CD4-positive, CD25-positive, alpha-beta regulatory T cell (primary cell): ENCODE data around the gene EXOC7. TPM values are rescaled to one million over a fixed set of nuclear protein-coding genes. Genes with fewer than 3 reads are reported as not detected.
A peak's percentile ranks its signal among the peaks of the same experiment; 100 is the strongest.

ENCODE experiments used
- ATAC-seq, 2 donors: fragments of 150-1000 bp; cut with Tn5 transposase; one replicate each; pipeline ENCODE4 v1.10.0; 2021; ENCODE audit warnings: low read depth in 2 of 2, moderate number of reproducible peaks in 2 of 2, moderate library complexity in 1 of 2
- DNase-seq, 3 donors: peaks; one replicate each; pipeline versions ENCODE4 v3.0.0 to v3.0.0-alpha.2; 2012 to 2022; ENCODE audit warnings: mixed read lengths in 1 of 3
- H3K27ac ChIP-seq: one replicate; pipeline ENCODE4 v1.7.0; 2013; ENCODE audit warnings: mild to moderate bottlenecking, low read length; ENCODE audit not compliant: insufficient read depth, poor library complexity, severe bottlenecking
- H3K27me3 ChIP-seq: one replicate; pipeline ENCODE4 v1.7.0; 2013; ENCODE audit warnings: low read length; ENCODE audit not compliant: control insufficient read depth, insufficient read depth
- H3K36me3 ChIP-seq: one replicate; pipeline ENCODE4 v1.7.0; 2013; ENCODE audit warnings: mild to moderate bottlenecking, low read length, moderate library complexity; ENCODE audit not compliant: control insufficient read depth, insufficient read depth
- H3K4me1 ChIP-seq: 2 replicates; pipeline ENCODE4 v1.7.0; 2013; ENCODE audit warnings: mild to moderate bottlenecking, low read length; ENCODE audit not compliant: insufficient read depth, control insufficient read depth, poor library complexity, severe bottlenecking
- H3K4me3 ChIP-seq: one replicate; pipeline ENCODE4 v1.7.0; 2013; ENCODE audit warnings: low read depth, mild to moderate bottlenecking, low read length, moderate library complexity
- H3K9me3 ChIP-seq, 2 experiments: 1 replicate in 1 of 2; 2 replicates in 1 of 2; pipeline ENCODE4 v1.7.0; 2013; ENCODE audit warnings: low read length in 2 of 2, mild to moderate bottlenecking in 1 of 2, moderate library complexity in 1 of 2; ENCODE audit not compliant: control insufficient read depth in 2 of 2
- H3K27ac Mint-ChIP-seq, 3 donors: one replicate each; pipeline ENCODE4 v1.8.0; 2020 to 2022; ENCODE audit warnings: mild to moderate bottlenecking in 3 of 3, mixed read lengths in 3 of 3, moderate library complexity in 2 of 3
- H3K27me3 Mint-ChIP-seq: one replicate; pipeline ENCODE4 v1.8.0; 2022; ENCODE audit warnings: mild to moderate bottlenecking, mixed read lengths
- H3K36me3 Mint-ChIP-seq: one replicate; pipeline ENCODE4 v1.8.0; 2020; ENCODE audit warnings: mixed read lengths
- H3K4me1 Mint-ChIP-seq, 4 donors: one replicate each; pipeline ENCODE4 v1.8.0; 2020 to 2022; ENCODE audit warnings: mixed read lengths in 4 of 4, mild to moderate bottlenecking in 1 of 4
- H3K4me3 Mint-ChIP-seq, 4 donors: one replicate each; pipeline ENCODE4 v1.8.0; 2020 to 2022; ENCODE audit warnings: mild to moderate bottlenecking in 4 of 4, mixed read lengths in 4 of 4, moderate library complexity in 3 of 4
- H3K9me3 Mint-ChIP-seq, 7 donors: one replicate each; pipeline ENCODE4 v1.8.0; 2020 to 2022; ENCODE audit warnings: mixed read lengths in 7 of 7, mild to moderate bottlenecking in 3 of 7, moderate library complexity in 2 of 7
- polyA plus RNA-seq, 4 donors: library from polyadenylated mRNA; unstranded; fragments of 300-500 nt; fragmentation: Illumina TruSeq; gene quantifications; one replicate each; pipeline ENCODE4 v1.2.3, GENCODE V29; 2021
- total RNA-seq: library from RNA; stranded (reverse); gene quantifications from one replicate; pipeline ENCODE4 v1.2.3, GENCODE V29; 2022

Gene EXOC7
- total and polyA plus RNA-seq, 5 donors from 2014 or later = 41.3 to 105 (median 46.8) TPM

DNA sequence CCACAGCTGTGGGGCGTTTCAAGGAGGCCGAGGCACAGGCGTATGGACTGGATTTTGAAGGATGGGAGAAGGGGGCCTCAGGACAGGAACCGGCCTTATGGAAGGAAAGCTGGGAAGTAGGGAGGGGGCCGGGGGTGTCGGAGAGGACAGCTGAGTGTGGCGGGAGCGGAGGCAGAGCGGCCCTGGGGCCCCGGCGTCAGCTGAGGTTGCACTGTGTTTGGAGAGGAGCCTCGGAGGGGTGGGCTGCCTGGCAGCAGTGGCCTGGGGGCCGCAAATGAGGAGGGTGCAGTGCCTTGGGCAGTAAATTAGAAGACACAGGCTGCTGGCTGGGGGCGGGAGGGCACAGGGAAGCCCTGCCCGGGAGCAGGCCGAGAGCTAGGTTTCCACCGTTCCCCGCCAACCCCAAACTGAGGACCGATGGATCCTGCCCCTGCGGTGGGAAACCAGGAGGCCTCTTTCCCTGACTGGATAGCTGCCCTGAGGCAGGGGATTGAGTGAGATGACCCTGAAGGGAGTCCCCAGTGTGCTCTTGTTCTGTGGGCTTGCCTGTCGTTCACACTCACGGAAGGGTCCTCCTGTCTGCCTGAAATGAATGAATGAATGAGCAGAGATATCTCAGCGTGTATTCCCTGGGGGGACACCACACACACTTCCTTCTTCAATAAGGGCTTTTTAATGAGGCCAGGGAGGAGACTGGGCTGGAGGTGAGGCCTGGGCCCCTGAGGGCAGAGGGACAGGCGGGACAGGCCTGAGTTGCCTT lies 19.0 kb upstream of the EXOC7 start:
- ATAC-seq = no peak
- H3K27ac Mint-ChIP-seq = peak overlapping the region in 2 of 3 donors; percentile 74 to 83
- no peaks in the 10 kb centered on the region for H3K9me3 Mint-ChIP-seq

DNA sequence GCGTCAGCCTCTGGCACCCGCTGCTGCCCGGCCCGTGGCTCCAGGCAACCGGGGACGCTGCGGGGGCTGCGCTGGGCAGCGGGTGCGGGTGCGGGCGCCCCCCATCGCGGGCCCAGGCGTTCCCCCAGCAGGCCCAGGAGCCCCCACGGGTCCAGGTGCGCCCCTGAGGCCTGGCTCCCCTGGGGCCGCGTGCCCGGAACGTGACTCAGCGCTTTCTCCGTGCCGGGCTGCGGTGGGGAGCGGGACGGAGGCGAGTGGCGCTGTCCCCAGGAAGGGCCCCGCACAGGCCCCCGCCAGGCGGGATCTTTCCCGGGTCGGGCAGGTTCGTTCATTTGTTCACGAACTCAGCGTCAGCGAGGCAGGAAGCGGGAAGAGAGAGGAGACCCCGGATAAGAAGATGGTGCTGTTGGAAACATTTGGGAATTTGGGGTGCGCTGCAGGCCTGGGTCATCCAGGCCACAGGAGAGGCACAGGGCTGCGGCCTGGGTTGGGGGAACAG lies 18.4 kb upstream of the EXOC7 start:
- Mint-ChIP-seq H3K27me3 (peaks cover 4% of the 10 kb centered on the region), H3K4me3 (peak overlapping the region in 3 of 4 donors; percentile 26 to 76 (median 58)), H3K36me3 (no peaks in the 10 kb centered on the region), H3K27ac (peak overlapping the region in 1 of 3 donors; percentile 79), H3K4me1 (peaks cover 0 to 21% (median 6%) of the 10 kb centered on the region in 4 donors), H3K9me3 (no peaks in the 10 kb centered on the region)
- Histone ChIP-seq H3K4me3 (no peak overlapping the region), H3K27me3 (no peaks in the 10 kb centered on the region), H3K4me1 (peaks cover 9% of the 10 kb centered on the region), H3K27ac (no peak overlapping the region), H3K36me3 (no peaks in the 10 kb centered on the region), H3K9me3 (no peaks in the 10 kb centered on the region)
- ATAC-seq (no peak), DNase-seq (no peak)

More for the DNA sequence above, 19.0 kb upstream of the EXOC7 start:
- Histone ChIP-seq H3K4me3 (no peak overlapping the region), H3K27me3 (no peaks in the 10 kb centered on the region), H3K4me1 (peaks cover 9% of the 10 kb centered on the region), H3K27ac (no peak overlapping the region), H3K9me3 (no peaks in the 10 kb centered on the region), H3K36me3 (no peaks in the 10 kb centered on the region)
- peaks cover 4% of the 10 kb centered on the region for H3K27me3 Mint-ChIP-seq
- no peak for DNase-seq
- peak overlapping the region in 3 of 4 donors; percentile 29 to 76 (median 58) for H3K4me3 Mint-ChIP-seq
- H3K4me1 Mint-ChIP-seq = peaks cover 0 to 24% (median 8%) of the 10 kb centered on the region in 4 donors
- H3K36me3 Mint-ChIP-seq = no peaks in the 10 kb centered on the region

DNA sequence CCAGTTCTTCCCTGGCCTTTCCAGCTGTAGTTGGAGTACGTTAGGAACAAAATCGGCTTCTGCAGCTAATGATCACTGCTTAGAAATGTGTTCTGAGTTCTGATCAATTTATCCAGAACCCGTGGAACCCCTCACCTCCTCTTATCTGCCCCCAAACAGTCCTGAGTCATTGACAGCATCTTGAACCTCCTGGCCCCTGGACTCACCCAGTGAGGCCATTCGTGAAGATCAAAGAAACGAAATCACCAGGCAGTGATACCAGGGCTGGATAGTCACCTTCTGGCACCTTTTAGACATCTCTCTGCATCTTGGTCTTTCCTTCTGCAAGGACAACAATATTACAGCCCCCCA lies 17.0 kb upstream of the EXOC7 start:
- H3K27ac ChIP-seq = no peak overlapping the region
- H3K27ac Mint-ChIP-seq = no peak overlapping the region
- no peaks in the 10 kb centered on the region for H3K9me3 Mint-ChIP-seq
- no peaks in the 10 kb centered on the region for H3K27me3 ChIP-seq
- H3K9me3 ChIP-seq = no peaks in the 10 kb centered on the region
- H3K27me3 Mint-ChIP-seq = no peaks in the 10 kb centered on the region
- H3K4me1 Mint-ChIP-seq = peaks cover 0 to 15% (median 2%) of the 10 kb centered on the region in 4 donors
- no peak overlapping the region for H3K4me3 Mint-ChIP-seq
- H3K4me3 ChIP-seq = no peak overlapping the region
- no peaks in the 10 kb centered on the region for H3K36me3 Mint-ChIP-seq
- ATAC-seq (no peak), DNase-seq (no peak)
- no peaks in the 10 kb centered on the region for H3K36me3 ChIP-seq
- peaks cover 9% of the 10 kb centered on the region for H3K4me1 ChIP-seq

DNA sequence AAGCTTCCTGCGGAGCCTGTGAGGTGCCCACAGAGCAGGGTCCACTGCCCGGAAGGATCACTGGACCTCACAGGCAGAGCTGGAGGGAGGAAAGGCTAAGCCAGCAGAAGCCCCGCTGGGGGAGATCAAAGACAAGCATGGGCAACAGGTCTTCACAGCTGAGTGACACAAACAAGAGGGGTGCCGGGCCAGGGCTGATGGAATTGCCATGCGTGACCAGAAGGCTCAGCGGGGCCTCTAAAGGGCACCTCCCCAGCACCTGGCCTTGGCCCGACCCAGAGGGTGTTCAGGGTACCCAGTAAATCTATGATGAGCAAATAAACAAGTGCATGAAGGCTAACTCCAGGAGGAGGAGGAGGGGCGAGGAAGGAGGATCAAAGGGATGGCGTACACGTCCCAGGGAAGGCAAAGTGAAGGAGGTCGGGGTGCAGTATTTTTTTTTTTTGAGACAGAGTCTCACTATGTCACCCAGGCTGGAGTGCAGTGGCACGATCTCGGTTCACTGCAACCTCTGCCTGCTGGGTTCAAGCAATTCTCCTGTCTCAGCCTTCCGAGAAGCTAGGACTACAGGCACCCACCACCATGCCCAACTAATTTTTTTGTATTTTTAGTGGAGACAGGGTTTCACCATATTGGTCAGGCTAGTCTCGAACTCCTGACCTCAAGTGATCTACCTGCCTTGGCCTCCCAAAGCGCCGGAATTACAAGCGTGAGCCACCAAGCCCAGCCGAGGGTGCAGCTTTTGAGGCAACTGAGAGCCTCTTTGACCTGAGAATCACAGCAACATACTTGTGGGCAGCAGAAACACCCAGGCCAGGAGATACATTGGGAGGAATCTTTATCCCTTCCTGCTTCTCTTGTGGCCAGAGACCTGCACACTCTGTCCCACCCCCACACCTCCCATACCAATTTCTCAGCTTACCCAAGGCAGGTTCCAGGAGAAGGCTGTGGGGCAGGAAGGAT lies 16.1 kb upstream of the EXOC7 start:
- Mint-ChIP-seq H3K27ac (no peak overlapping the region), H3K9me3 (no peaks in the 10 kb centered on the region), H3K4me3 (no peak overlapping the region), H3K4me1 (peaks cover 0 to 15% (median 2%) of the 10 kb centered on the region in 4 donors), H3K27me3 (no peaks in the 10 kb centered on the region), H3K36me3 (no peaks in the 10 kb centered on the region)
- Histone ChIP-seq H3K27me3 (no peaks in the 10 kb centered on the region), H3K4me3 (no peak overlapping the region), H3K36me3 (no peaks in the 10 kb centered on the region), H3K4me1 (peaks cover 9% of the 10 kb centered on the region), H3K9me3 (no peaks in the 10 kb centered on the region), H3K27ac (no peak overlapping the region)
- DNase-seq = no peak
- ATAC-seq = no peak

DNA sequence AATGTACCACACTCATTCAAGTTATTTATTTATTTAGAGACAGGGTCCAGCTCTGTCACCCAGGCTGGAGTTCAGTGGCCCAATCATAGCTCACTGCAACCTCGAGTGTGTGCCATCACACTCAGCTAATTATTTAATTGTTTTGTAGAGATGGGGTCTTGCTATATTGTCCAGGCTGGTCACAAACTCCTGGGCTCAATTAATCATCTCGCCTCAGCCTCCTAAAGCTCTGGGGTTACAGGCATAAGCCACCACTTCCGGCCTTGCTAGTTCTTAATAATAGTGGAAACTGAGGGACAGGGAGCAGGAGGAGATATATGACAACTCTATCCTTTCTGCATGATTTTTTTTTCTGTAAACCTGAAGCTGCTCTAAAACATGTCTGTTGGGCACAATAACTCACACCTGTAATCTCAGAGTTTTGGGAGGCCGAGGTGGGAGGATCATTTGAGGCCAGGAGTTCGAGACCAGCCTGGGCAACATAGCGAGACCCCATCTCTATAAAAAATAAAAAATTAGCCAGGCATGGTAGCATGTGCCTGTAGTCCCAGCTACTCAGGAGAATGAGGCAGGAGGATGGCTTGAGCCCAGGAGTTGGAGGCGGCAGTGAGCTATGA lies 11.7 kb upstream of the EXOC7 start:
- peaks cover 4% of the 10 kb centered on the region for H3K36me3 Mint-ChIP-seq
- H3K9me3 Mint-ChIP-seq = peaks cover 0 to 1% (median 0%) of the 10 kb centered on the region in 7 donors
- H3K36me3 ChIP-seq = no peaks in the 10 kb centered on the region
- DNase-seq (no peak), ATAC-seq (no peak)
- H3K27me3 ChIP-seq = no peaks in the 10 kb centered on the region
- no peak overlapping the region for H3K27ac Mint-ChIP-seq
- no peaks in the 10 kb centered on the region for H3K4me1 Mint-ChIP-seq
- no peak overlapping the region for H3K4me3 Mint-ChIP-seq
- no peak overlapping the region for H3K4me3 ChIP-seq
- H3K27me3 Mint-ChIP-seq = peaks cover 5% of the 10 kb centered on the region
- no peaks in the 10 kb centered on the region for H3K4me1 ChIP-seq
- H3K27ac ChIP-seq = no peak overlapping the region
- no peaks in the 10 kb centered on the region for H3K9me3 ChIP-seq

DNA sequence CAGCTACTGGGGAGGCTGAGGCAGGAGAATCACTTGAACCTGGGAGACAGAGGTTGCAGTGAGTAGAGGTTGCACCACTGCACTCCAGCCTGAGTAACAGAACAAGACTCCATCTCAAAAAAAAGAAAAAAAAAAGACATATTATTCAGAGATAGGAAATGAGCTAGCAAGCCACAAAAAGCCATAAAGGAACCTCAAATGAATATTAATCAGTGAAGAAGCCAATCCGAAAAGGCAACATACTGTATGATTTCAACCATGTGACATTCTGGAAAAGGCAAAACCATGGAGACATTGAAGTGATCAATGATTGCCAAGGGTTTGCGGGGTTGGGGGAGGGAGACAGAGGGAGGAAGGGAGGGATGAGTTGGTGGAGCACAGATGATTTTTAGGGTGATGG lies 8.4 kb upstream of the EXOC7 start:
- no peaks in the 10 kb centered on the region for H3K36me3 ChIP-seq
- DNase-seq (no peak), ATAC-seq (no peak)
- Mint-ChIP-seq H3K27ac (no peak overlapping the region), H3K4me3 (no peak overlapping the region), H3K36me3 (peaks cover 4% of the 10 kb centered on the region), H3K4me1 (no peaks in the 10 kb centered on the region), H3K9me3 (peaks cover 0 to 1% (median 0%) of the 10 kb centered on the region in 7 donors), H3K27me3 (peaks cover 5% of the 10 kb centered on the region)
- H3K4me3 ChIP-seq = no peak overlapping the region
- H3K27ac ChIP-seq = no peak overlapping the region
- H3K27me3 ChIP-seq = no peaks in the 10 kb centered on the region
- H3K9me3 ChIP-seq = no peaks in the 10 kb centered on the region
- H3K4me1 ChIP-seq = no peaks in the 10 kb centered on the region

DNA sequence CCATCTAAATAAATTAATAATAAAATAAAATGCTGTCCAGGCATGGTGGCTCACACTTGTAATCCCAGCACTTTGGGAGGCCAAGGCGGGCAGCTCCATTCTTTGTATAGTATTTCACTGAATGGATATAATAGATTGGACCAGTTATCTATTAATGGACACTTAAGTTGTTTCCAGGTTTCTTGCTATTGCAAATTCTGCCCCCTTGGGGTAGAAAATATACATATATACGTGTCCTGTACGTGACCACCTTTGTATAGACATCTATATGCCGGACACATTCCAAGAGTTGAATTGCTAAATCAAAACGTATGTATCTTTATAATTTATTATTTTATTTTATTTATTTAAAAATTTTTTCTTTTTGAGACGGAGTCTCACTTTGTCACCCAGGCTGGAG lies 3.9 kb upstream of the EXOC7 start:
- Mint-ChIP-seq H3K4me3 (peak overlapping the region in 1 of 4 donors; percentile 25), H3K4me1 (peaks cover 5 to 16% (median 9%) of the 10 kb centered on the region in 4 donors), H3K9me3 (no peaks in the 10 kb centered on the region), H3K27me3 (no peaks in the 10 kb centered on the region), H3K36me3 (no peaks in the 10 kb centered on the region), H3K27ac (no peak overlapping the region)
- Histone ChIP-seq H3K36me3 (no peaks in the 10 kb centered on the region), H3K4me1 (peaks cover 14% of the 10 kb centered on the region), H3K27me3 (no peaks in the 10 kb centered on the region), H3K9me3 (no peaks in the 10 kb centered on the region), H3K27ac (no peak overlapping the region), H3K4me3 (no peak overlapping the region)
- ATAC-seq (no peak), DNase-seq (peak in 1 of 3 donors; percentile 56)
